HG03520 (cell line): ENCODE measurements around the gene ARRB1.
"Not testable (repeated sequence)": the region's sequence is repeated elsewhere in the genome, so short reads cannot be mapped to it uniquely, and the experiment has no call there.

ENCODE experiments used
- ATAC-seq: cut with Tn5 transposase; IDR thresholded peaks from one replicate; pipeline ENCODE4 v1.9.1; 2021; ENCODE audit warnings: mild to moderate bottlenecking, moderate library complexity; ENCODE audit not compliant: unreplicated experiment

The ARRB1 gene

GRCh38 chr11:75325713-75326438 lies 25.6 kb downstream of the ARRB1 start:
- no peak for ATAC-seq

GRCh38 chr11:75324740-75325139 lies 26.7 kb downstream of the ARRB1 start:
- ATAC-seq = no peak

GRCh38 chr11:75324189-75324588 lies 27.3 kb downstream of the ARRB1 start:
- no peak for ATAC-seq

GRCh38 chr11:75323609-75324008 lies 27.9 kb downstream of the ARRB1 start:
- ATAC-seq = no peak

GRCh38 chr11:75320643-75321042 lies 30.8 kb downstream of the ARRB1 start:
- no peak for ATAC-seq

GRCh38 chr11:75320046-75320618 lies 31.3 kb downstream of the ARRB1 start:
- no peak for ATAC-seq

GRCh38 chr11:75319035-75319877 lies 32.2 kb downstream of the ARRB1 start:
- no peak for ATAC-seq

GRCh38 chr11:75317446-75318122 lies 33.9 kb downstream of the ARRB1 start:
- ATAC-seq = no peak

- ATAC-seq = no peak
Measured at GRCh38 chr11:75315439-75315805, 36.0 kb downstream of the ARRB1 start.

- no peak for ATAC-seq
Measured at GRCh38 chr11:75314771-75315438, 36.6 kb downstream of the ARRB1 start.

- ATAC-seq = no peak
Measured at GRCh38 chr11:75313513-75314272, 37.8 kb downstream of the ARRB1 start.

- ATAC-seq = no peak
Measured at GRCh38 chr11:75312346-75312745, 39.1 kb downstream of the ARRB1 start.

GRCh38 chr11:75311858-75312288 lies 39.6 kb downstream of the ARRB1 start:
- no peak for ATAC-seq

- ATAC-seq = no peak
Measured at GRCh38 chr11:75308986-75309385, 42.5 kb downstream of the ARRB1 start.

- ATAC-seq = no peak
Measured at GRCh38 chr11:75308116-75308515, 43.3 kb downstream of the ARRB1 start.

GRCh38 chr11:75307058-75307457 lies 44.4 kb downstream of the ARRB1 start:
- ATAC-seq = no peak

GRCh38 chr11:75306529-75306928 lies 44.9 kb downstream of the ARRB1 start:
- no peak for ATAC-seq

GRCh38 chr11:75305993-75306392 lies 45.5 kb downstream of the ARRB1 start:
- ATAC-seq = no peak

- ATAC-seq = no peak
Measured at GRCh38 chr11:75305452-75305851, 46.0 kb downstream of the ARRB1 start.

GRCh38 chr11:75304941-75305340 lies 46.5 kb downstream of the ARRB1 start:
- not testable (repeated sequence) for ATAC-seq
